ENCODE measurements around the gene HPN.
"Not testable (repeated sequence)": the region's sequence is repeated elsewhere in the genome, so short reads cannot be mapped to it uniquely, and the experiment has no call there.

Gene HPN

DNA sequence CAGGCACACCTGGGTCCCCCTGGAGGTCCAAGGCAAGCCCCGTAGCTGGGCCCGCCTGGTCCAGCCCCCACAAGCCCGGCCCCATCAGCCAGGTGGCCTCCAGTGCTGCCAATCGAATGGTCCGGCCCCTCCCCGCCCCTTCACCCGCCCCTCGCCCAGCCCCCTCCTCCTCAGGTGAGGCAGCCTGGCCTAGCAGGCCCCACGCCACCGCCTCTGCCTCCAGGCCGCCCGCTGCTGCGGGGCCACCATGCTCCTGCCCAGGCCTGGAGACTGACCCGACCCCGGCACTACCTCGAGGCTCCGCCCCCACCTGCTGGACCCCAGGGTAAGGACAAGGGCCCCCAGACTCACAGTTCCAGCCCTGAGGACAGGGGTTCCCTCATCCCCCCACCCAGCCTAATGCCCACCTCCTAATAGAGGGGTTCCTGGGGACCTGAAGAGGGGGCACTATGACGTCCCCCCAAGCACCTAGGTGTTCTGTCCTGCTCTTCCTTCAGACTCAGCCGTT, at the start of gene HPN:
TSS of gene HPN (plus strand) at position 174 of the 508 bp plus-strand sequence. CDS start 786 bp downstream, outside the sequence.
- peak within 1 kb of the TSS; percentile 9; the same call in 1 of the 2 replicates for H3K27ac ChIP-seq
- POLR2A ChIA-PET (ENCODE audit: low non-redundant PET) = no interaction called here
- CTCF ChIA-PET = no interaction called here
- DNase-seq (ENCODE audit: low spot score) = no peak
- TF ChIP-seq, protein P1, sequence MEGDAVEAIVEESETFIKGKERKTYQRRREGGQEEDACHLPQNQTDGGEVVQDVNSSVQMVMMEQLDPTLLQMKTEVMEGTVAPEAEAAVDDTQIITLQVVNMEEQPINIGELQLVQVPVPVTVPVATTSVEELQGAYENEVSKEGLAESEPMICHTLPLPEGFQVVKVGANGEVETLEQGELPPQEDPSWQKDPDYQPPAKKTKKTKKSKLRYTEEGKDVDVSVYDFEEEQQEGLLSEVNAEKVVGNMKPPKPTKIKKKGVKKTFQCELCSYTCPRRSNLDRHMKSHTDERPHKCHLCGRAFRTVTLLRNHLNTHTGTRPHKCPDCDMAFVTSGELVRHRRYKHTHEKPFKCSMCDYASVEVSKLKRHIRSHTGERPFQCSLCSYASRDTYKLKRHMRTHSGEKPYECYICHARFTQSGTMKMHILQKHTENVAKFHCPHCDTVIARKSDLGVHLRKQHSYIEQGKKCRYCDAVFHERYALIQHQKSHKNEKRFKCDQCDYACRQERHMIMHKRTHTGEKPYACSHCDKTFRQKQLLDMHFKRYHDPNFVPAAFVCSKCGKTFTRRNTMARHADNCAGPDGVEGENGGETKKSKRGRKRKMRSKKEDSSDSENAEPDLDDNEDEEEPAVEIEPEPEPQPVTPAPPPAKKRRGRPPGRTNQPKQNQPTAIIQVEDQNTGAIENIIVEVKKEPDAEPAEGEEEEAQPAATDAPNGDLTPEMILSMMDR (conservative IDR thresholded peaks at IDR 0.05; ENCODE audit: low read depth) = no peak

DNA sequence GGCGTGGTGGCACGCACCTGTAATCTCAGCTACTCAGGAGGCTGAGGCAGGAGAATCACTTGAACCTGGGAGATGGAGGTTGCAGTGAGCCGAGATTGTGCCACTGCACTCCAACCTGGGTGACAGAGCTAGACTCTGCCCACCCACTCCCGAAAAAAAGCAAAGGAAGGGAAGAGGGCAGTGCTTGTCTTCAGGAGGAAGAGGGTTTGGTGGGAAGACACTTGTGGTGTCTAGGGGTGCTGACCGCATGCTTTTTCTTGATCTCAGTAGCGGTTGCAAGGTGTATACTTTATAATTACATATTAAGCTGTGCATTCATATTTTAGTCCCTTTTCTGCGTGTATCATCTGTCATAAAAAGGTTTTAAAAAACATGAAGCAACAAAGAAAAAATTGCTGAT, 48.9 kb upstream of the HPN start:
- H3K27ac ChIP-seq; CTCF ChIA-PET; DNase-seq (ENCODE audit: low spot score); POLR2A ChIA-PET (ENCODE audit: low non-redundant PET): not testable (repeated sequence)

DNA sequence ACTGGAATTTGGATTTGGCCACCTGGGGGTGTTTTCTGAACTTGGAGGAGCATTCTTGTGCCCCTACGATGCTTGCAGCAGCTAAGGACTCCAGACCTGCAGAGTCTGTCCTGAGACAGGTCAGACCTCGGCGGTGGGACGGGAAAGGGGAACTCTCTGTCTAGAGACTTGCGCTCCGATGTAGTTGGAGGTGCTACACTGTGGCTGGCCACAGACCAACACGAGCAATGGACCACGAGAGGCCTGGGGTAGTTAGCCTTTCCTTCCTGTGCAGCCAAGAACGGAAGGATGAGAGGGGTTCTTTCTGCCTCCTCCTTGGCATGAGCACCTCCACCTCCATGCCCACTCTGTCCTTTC, 47.3 kb upstream of the HPN start:
- TF ChIP-seq, protein P1 (conservative IDR thresholded peaks at IDR 0.05; ENCODE audit: low read depth) = no peak
- DNase-seq (ENCODE audit: low spot score) = no peak
- ChIA-PET CTCF (interaction anchor here (0.6 to 1.1 kb wide), 2 partner anchors 9 to 20 kb away, joined by 3 to 7 read pairs; no protein-coding TSS in a partner anchor), POLR2A (ENCODE audit: low non-redundant PET) (no interaction called here)
- H3K27ac ChIP-seq = no peak overlapping the region

DNA sequence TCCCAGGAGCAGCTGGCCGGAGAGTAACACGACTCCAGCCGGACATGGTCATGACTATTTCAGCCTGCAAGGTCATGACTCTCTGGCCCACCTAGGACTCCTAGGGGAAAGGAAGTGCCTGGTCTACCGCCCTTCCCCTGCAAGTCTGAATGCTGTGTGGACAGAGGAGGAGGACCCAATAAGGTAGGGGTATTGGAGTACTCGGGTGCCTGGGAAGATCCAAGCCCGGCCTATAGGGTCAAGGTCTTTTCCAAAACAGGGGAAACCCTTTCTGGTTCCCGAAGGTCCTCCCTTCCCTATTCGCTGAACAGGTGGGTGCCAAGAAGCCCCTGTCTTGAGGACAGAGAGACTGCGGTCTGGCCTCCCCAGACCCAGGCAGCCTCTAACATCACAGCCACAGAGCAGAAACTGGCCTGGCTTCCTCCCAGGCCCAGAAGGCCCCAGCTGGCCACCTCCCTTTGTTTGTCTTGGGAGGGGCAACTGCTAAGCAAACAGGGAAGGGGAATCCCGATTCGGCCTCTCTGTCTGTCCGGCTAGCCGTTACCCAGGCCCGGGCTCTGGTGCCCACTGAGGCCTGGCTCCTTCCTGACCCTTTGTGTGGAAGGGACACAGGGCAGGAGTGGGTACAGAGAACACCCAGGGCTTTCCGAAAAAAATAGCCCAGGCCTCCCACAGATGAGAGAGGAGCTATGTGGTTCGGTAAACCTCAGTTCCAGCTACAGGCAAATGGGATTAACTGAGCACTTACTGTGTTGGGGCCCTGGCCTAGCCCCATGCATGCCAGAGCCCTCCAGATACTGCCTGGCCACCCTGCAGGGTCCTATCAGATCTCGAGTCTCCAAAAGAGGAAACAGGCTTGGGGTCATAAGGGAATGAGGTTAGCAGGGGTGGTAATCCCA, 46.6 kb upstream of the HPN start:
- POLR2A ChIA-PET (ENCODE audit: low non-redundant PET) = no interaction called here

DNA sequence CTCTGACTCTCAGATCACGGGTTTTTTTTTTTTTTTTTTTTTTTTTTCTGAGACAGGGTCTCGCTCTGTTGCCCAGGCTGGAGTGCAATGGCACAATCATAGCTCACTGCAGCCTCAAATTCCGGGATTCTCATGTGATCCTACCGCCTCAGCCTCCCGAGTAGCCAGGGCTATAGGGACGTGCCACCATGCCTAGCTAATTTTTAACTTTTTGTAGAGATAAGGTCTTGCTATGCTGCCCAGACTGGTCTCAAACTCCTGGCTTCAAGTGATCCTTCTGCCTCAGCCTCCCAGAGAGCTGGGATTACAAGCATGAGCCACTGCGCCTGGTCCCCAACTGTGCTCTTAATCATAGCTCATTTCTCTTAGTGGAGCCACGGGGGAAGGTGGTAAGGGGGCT, 46.0 kb upstream of the HPN start:
- DNase-seq (ENCODE audit: low spot score) = no peak
- POLR2A ChIA-PET (ENCODE audit: low non-redundant PET) = no interaction called here
- H3K27ac ChIP-seq = no peak overlapping the region
- CTCF ChIA-PET = interaction anchor here (0.6 to 1.1 kb wide), 3 partner anchors 23 to 94 kb away, joined by 3 read pairs; no protein-coding TSS in a partner anchor
- TF ChIP-seq, protein P1 (conservative IDR thresholded peaks at IDR 0.05; ENCODE audit: low read depth) = no peak

More for the DNA sequence above, 46.6 kb upstream of the HPN start:
- CTCF ChIA-PET = interaction anchor here (1.1 kb wide), 2 partner anchors 10 to 22 kb away, joined by 3 to 7 read pairs; no protein-coding TSS in a partner anchor
- no peak for DNase-seq (ENCODE audit: low spot score)
- TF ChIP-seq, protein P1 (conservative IDR thresholded peaks at IDR 0.05; ENCODE audit: low read depth) = no peak
- H3K27ac ChIP-seq = no peak overlapping the region

DNA sequence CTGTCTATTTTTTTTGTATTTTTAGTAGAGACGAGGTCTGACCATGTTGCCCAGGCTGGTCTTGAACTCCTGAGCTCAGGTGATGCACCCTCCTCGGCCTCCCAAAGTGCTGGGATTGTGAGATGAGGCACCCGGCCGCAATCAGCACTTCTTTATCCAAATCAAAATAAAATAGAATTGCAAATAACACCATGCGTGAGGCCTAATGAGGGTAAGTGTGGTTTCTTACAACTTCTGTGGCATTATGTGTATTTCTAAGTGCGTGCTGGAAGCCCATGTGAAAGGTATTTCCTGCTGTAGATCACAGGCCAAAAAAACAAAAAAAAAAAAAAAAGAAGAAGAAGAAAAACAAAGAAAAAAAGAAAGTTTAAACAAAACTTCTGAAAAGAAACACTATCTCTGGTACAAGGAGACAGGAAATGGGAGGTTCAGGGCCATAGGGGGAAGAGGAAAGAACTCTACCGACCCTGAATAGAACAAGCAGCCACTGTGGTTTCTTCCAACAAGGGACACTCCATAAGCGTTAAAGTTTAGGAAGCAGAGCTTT, 44.4 kb upstream of the HPN start:
- DNase-seq (ENCODE audit: low spot score) = no peak
- no peak overlapping the region for H3K27ac ChIP-seq
- TF ChIP-seq, protein P1 (conservative IDR thresholded peaks at IDR 0.05; ENCODE audit: low read depth) = no peak
- POLR2A ChIA-PET (ENCODE audit: low non-redundant PET) = no interaction called here
- CTCF ChIA-PET = no interaction called here

DNA sequence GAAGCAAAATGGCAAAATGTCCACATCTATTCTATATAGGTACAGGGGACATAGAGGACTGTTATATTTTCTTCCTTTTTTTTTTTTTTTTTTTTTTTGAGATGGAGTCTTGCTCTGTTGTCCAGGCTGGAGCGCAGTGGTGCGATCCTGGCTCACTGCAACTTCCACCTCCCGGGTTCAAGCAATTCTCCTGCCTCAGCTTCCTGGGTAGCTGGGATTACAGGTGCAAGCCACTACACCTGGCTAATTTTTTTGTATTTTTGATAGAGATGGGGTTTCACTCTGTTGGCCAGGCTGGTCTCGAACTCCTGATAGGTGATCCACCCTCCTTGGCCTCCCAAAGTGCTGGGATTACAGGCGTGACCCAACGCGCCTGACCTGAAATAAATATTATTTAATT, 43.3 kb upstream of the HPN start:
- POLR2A ChIA-PET (ENCODE audit: low non-redundant PET); DNase-seq (ENCODE audit: low spot score); CTCF ChIA-PET; H3K27ac ChIP-seq: not testable (repeated sequence)
